ENCODE measurements around the gene PID1.
"Not testable (repeated sequence)": the region's sequence is repeated elsewhere in the genome, so short reads cannot be mapped to it uniquely, and the experiment has no call there.

The PID1 gene

DNA sequence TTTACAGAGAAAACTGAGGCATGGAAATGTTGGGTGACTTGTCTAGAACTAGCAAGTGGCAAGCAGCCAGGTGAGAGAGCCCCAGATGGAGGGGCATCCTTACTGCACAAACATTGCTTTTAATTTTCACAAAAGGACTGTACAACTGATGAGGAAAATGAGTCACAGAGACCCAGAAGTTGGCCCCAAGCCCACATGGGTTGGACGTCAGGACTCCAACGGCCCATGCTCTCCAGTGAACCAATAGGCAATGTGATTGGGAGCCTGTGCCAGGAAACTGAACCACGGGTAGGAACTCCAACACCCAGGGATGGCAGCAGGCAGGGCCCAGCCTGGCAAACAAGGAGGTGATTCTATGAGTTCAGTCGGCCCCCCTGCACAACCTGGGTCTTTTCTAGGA is 50.8 kb downstream of the PID1 start:
- Mint-ChIP-seq H3K4me1 (no peaks in the 10 kb centered on the region), H3K9me3 (peaks cover 10% of the 10 kb centered on the region), H3K4me3 (no peak overlapping the region), H3K27ac (no peak overlapping the region), H3K27me3 (no peaks in the 10 kb centered on the region), H3K36me3 (no peaks in the 10 kb centered on the region)
- DNase-seq (ENCODE audit: low spot score in 2 of 2) (no peak), ATAC-seq (ENCODE audit: low read depth) (no peak)

DNA sequence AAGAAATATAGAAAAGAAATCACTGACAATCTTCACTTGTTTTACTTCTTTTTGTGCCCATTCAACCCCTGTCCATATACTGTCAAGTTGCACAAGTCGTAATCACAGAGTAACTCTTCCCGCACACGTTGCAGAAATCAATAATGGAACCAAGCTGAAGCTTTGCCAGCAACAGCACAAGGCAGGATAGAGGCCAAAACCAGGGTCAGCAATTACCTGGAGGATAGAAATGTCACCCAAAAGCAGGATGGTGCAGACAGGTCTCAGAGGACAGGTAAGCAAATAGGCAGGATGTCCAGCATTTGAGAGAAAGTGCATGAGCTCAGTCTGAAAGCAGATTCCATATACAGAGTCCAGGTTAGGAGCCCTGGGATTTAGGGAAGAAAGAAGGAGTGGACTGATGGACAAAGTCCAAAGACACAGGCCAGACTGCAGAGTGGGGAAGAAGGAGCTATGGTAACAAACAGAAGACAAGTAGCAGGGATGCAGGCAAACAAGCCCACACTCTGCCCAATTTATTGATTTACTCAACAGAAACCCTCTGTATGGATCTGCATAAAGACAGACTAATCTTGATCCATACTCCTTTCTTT is 52.7 kb downstream of the PID1 start:
- peaks cover 10% of the 10 kb centered on the region for H3K9me3 Mint-ChIP-seq
- DNase-seq (ENCODE audit: low spot score in 2 of 2) (no peak), ATAC-seq (ENCODE audit: low read depth) (no peak)
- H3K4me1 Mint-ChIP-seq: no peaks in the 10 kb centered on the region
- H3K27me3 Mint-ChIP-seq: no peaks in the 10 kb centered on the region
- no peak overlapping the region for H3K27ac Mint-ChIP-seq
- H3K4me3 Mint-ChIP-seq: no peak overlapping the region
- H3K36me3 Mint-ChIP-seq: no peaks in the 10 kb centered on the region

DNA sequence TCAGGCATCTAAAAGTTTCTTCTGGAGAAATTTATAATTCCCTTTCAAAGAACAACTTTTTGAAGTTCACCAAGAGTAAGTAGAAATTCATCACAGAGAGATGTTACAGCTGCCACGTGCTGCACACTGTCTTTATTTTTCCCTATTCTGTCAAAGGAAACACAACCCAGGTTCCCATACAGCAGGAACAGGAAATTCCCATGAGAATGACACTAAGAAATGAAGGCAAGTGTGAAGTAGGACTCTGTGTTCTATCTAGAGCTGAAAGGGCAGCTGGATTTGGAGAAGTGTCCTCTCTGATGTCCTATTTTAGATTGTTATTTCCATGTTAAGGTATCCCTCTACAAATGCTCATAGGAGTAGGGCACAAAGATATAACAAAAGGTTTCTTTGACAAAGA is 58.8 kb downstream of the PID1 start:
- H3K9me3 Mint-ChIP-seq: no peaks in the 10 kb centered on the region
- no peak overlapping the region for H3K27ac Mint-ChIP-seq
- H3K4me1 Mint-ChIP-seq: no peaks in the 10 kb centered on the region
- no peak for DNase-seq (ENCODE audit: low spot score in 2 of 2)
- ATAC-seq (ENCODE audit: low read depth): no peak
- no peak overlapping the region for H3K4me3 Mint-ChIP-seq
- peaks cover 2% of the 10 kb centered on the region for H3K36me3 Mint-ChIP-seq
- H3K27me3 Mint-ChIP-seq: no peaks in the 10 kb centered on the region

DNA sequence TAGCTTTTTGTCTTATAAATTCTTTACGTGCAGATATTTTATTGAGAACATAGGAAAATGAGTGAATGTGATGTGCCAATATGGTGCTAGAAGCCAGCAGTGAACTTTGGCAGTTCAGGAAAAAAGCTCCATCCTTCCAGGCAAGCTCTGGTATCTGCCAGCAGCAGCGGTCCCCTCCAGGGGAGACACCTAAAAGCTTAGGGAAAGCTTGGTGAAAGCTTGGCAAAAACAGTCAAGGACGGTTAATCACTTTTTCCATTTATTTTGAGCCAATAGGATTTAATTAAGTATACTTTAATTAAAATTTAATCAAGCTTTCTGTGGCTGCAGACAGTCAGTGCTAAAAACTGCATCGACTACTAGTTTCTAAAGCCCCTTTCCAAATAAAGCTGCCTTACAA is 60.4 kb downstream of the PID1 start:
- ATAC-seq (ENCODE audit: low read depth) (no peak), DNase-seq (ENCODE audit: low spot score in 2 of 2) (no peak)
- no peak overlapping the region for H3K4me3 Mint-ChIP-seq
- no peak overlapping the region for H3K27ac Mint-ChIP-seq
- no peaks in the 10 kb centered on the region for H3K27me3 Mint-ChIP-seq
- no peaks in the 10 kb centered on the region for H3K4me1 Mint-ChIP-seq
- H3K9me3 Mint-ChIP-seq: no peaks in the 10 kb centered on the region
- H3K36me3 Mint-ChIP-seq: peaks cover 2% of the 10 kb centered on the region

DNA sequence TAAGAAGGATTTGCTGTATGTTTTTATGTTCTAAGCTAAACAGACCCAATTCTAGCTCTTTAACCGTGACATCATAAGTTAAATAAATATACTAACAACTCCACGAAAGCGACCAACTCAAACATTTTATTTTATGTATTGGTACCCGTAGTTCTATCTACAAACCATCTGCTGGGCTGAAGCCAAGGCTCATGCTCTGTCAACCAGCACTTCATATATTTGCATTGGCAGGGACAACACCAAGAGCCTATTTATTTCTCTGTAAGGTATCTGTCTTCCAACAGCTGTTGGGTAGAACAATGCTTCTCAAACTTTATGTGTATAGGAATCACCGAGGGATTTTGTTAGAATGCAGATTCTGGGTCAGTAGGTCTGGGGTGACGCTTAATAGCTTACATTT is 64.5 kb downstream of the PID1 start:
- Mint-ChIP-seq H3K4me3 (no peak overlapping the region), H3K27ac (no peak overlapping the region), H3K4me1 (no peaks in the 10 kb centered on the region), H3K27me3 (peaks cover 2% of the 10 kb centered on the region), H3K9me3 (no peaks in the 10 kb centered on the region), H3K36me3 (peaks cover 2% of the 10 kb centered on the region)
- DNase-seq (ENCODE audit: low spot score in 2 of 2) (no peak), ATAC-seq (ENCODE audit: low read depth) (no peak)

DNA sequence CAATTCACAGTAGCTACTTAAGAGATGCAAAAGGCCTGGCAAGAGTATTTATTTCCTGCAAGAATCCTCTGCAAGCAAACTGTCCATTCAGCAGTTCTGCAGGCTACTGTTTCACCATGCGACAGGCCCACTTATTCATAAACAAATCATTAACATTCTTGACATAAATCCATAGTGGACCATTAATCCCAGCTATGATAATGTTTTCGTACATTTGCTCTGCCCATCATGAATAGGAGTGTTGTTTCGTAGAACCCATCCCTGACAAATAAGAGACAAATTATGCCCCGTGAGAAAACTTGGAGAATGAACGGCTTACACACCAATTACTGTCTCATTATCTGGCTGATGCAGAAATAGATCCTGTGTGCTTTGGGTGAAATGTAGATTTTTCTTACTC is 65.4 kb downstream of the PID1 start:
- no peak overlapping the region for H3K27ac Mint-ChIP-seq
- H3K4me3 Mint-ChIP-seq: no peak overlapping the region
- no peak for ATAC-seq (ENCODE audit: low read depth)
- H3K27me3 Mint-ChIP-seq: peaks cover 2% of the 10 kb centered on the region
- peaks cover 2% of the 10 kb centered on the region for H3K36me3 Mint-ChIP-seq
- H3K9me3 Mint-ChIP-seq: no peaks in the 10 kb centered on the region
- no peaks in the 10 kb centered on the region for H3K4me1 Mint-ChIP-seq
- DNase-seq (ENCODE audit: low spot score in 2 of 2): no peak

DNA sequence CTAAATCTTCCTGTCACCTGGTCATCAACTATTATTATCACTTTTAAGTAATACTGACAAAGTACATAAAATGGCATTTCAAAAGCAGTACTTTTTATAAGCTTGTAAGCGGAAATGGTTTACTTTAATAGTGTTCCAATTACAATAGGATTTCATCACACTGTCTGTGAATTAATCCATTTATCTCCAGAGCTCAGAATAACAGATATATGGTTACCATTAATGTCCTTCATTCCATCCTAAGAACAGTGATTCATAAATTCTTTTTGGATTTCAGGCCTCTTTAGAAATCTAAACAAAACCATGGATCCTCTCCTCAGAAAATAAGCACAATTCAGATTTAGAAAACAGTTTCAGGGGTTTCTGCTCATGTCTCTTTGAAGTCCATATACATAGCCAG is 68.4 kb downstream of the PID1 start:
- DNase-seq (ENCODE audit: low spot score in 2 of 2) (no peak), ATAC-seq (ENCODE audit: low read depth) (no peak)
- Mint-ChIP-seq H3K27ac (no peak overlapping the region), H3K27me3 (peaks cover 2% of the 10 kb centered on the region), H3K4me3 (no peak overlapping the region), H3K9me3 (no peaks in the 10 kb centered on the region), H3K4me1 (no peaks in the 10 kb centered on the region), H3K36me3 (no peaks in the 10 kb centered on the region)

DNA sequence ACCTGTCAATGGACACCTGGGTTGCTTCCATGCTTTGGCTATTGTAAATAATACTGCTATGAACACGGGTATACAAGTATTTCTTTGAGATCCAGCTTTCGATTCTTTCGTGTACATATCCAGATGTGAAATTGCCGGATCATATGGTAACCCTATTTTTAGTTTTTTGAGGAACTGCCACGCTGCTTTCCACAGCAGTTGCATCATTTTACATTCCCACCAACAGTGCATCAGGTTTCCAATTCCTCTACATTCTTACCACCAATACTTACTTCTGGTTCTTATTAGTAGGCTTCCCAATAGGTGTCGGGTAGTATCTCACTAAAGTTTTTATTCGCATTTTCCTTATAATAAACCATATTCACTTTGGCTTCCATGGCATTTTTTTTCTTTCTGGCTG is 69.6 kb downstream of the PID1 start:
- Mint-ChIP-seq H3K27me3 (peaks cover 2% of the 10 kb centered on the region), H3K27ac (no peak overlapping the region), H3K4me3 (no peak overlapping the region), H3K4me1 (no peaks in the 10 kb centered on the region), H3K36me3 (no peaks in the 10 kb centered on the region), H3K9me3 (no peaks in the 10 kb centered on the region)
- no peak for ATAC-seq (ENCODE audit: low read depth)
- DNase-seq (ENCODE audit: low spot score in 2 of 2): no peak

DNA sequence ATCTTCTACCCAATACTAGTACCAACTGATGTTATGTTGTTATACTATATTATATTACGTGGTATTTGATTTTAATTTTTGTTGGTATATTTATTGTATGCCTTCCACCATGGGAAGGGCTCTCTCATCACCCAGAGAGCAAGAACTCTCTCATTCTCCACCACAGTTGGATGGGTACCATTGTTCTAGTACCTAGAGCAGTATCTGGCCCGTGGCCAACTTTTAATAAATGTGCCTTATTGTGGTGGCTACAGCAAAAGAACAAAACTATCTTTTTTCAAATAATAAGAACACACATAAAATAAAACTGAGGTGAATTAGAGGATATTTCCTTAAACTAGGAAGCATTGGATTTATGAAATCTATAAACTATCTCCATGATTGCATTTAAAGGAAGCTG is 71.8 kb downstream of the PID1 start:
- Mint-ChIP-seq H3K27me3 (no peaks in the 10 kb centered on the region), H3K4me3 (no peak overlapping the region), H3K27ac (no peak overlapping the region), H3K9me3 (no peaks in the 10 kb centered on the region), H3K36me3 (no peaks in the 10 kb centered on the region), H3K4me1 (no peaks in the 10 kb centered on the region)
- no peak for DNase-seq (ENCODE audit: low spot score in 2 of 2)
- no peak for ATAC-seq (ENCODE audit: low read depth)

DNA sequence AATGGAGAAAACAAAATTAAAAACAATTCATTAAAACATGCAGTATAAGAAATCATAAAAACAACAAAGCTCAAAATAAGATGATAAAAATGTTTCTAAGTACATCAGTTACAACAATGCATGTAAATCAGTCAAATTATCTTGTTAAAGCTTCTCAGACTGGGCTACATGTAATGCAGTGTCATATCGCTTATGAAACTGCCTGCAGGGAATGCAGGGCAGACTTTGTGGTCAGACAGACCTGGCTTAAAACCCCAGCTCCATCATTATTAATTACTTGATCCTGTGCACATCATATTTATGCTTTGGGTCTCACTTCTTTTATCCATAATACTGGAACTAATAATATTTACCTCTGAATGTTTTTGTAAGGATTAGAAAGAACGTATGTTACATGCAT is 74.6 kb downstream of the PID1 start:
- Mint-ChIP-seq H3K4me3 (no peak overlapping the region), H3K36me3 (no peaks in the 10 kb centered on the region), H3K4me1 (no peaks in the 10 kb centered on the region), H3K27me3 (no peaks in the 10 kb centered on the region), H3K9me3 (peaks cover 1% of the 10 kb centered on the region), H3K27ac (no peak overlapping the region)
- DNase-seq (ENCODE audit: low spot score in 2 of 2) (no peak), ATAC-seq (ENCODE audit: low read depth) (no peak)

DNA sequence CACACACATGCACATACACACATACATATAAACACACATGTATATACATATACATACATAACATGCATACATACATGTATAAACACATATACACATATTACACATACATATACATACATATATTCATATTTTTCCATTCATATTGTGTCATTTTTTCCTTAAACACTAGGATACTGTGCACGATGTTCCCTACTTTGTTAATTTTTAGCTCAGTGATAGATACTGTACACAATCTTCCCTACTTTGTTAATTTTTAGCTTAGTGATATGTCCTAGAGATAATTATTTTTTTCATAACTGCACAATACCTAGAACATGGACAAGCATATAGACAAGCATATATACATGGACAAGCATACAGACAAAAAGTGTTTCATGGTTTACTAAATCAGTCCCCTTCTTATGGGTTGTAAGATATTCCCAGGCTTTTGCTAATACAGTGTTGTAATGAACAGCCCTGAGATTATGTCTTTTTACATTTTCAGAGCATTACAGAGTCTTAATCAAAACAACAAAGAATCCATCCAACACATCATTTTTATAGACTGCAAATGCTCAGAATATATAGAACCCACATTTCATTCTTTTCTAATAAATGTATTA is 75.6 kb downstream of the PID1 start:
- DNase-seq (ENCODE audit: low spot score in 2 of 2) (no peak), ATAC-seq (ENCODE audit: low read depth) (no peak)
- no peaks in the 10 kb centered on the region for H3K4me1 Mint-ChIP-seq
- H3K4me3 Mint-ChIP-seq: no peak overlapping the region
- no peaks in the 10 kb centered on the region for H3K36me3 Mint-ChIP-seq
- no peaks in the 10 kb centered on the region for H3K27me3 Mint-ChIP-seq
- H3K27ac Mint-ChIP-seq: no peak overlapping the region
- H3K9me3 Mint-ChIP-seq: peaks cover 1% of the 10 kb centered on the region

DNA sequence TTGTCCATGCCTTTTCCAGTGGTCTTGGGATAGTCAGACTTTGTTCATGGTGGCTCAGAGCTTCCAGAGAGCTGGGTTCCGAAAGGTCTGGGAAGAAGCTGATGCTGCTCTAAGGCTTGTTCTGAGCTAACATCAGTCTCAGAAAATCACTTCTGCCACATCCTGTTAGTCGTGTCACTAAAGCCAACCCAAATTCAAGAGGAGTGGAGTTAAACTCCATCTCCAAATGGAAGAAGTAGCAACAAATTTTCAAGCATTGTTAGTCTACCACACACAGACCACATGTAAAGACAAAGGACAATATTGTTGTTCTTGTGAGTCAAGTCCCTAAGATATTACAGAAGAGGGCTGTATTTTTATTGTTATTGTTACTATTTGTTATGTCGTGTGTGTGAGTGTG is 77.8 kb downstream of the PID1 start:
- Mint-ChIP-seq H3K27ac (no peak overlapping the region), H3K27me3 (no peaks in the 10 kb centered on the region), H3K36me3 (no peaks in the 10 kb centered on the region), H3K9me3 (peaks cover 1% of the 10 kb centered on the region), H3K4me1 (no peaks in the 10 kb centered on the region), H3K4me3 (no peak overlapping the region)
- DNase-seq (ENCODE audit: low spot score in 2 of 2) (no peak), ATAC-seq (ENCODE audit: low read depth) (no peak)

DNA sequence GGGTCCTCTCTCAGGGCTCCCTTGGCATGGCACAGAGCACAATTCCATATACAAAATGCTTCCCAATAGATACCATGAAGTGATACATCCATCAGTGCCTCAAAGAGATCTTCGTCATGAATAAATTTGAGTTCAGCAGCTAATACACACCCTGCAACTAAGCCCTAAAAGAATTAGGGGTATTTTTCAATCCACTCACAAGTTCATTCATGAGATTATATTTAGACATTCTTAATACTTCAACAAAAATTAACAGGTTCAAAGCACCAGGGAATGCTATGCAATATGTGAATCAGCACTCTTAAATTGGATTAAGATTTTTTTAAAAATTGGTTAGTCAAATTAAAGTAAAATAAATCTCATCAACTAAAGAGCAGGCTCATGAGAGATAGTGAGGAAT is 79.7 kb downstream of the PID1 start:
- ATAC-seq (ENCODE audit: low read depth) (no peak), DNase-seq (ENCODE audit: low spot score in 2 of 2) (no peak)
- H3K4me1 Mint-ChIP-seq: no peaks in the 10 kb centered on the region
- H3K36me3 Mint-ChIP-seq: peaks cover 4% of the 10 kb centered on the region
- H3K4me3 Mint-ChIP-seq: no peak overlapping the region
- no peak overlapping the region for H3K27ac Mint-ChIP-seq
- peaks cover 2% of the 10 kb centered on the region for H3K27me3 Mint-ChIP-seq
- H3K9me3 Mint-ChIP-seq: peaks cover 11% of the 10 kb centered on the region

DNA sequence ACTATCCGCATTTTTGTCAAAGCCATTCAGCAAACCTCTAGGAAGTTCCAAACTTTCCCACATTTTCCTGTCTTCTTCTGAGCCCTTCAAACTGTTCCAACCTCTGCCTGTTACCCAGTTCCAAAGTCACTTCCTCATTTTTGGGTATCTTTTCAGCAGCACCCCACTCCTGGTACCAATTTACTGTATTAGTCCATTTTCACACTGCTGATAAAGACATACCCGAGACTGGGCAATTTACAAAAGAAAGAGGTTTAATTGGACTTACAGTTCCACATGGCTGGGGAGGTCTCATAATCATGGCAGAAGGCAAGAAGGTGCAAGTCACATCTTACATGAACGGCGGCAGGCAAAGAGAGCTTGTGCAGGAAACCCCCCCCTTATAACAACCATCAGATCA is 84.0 kb downstream of the PID1 start:
- H3K4me1 Mint-ChIP-seq; ATAC-seq (ENCODE audit: low read depth); H3K4me3 Mint-ChIP-seq; H3K36me3 Mint-ChIP-seq; H3K27me3 Mint-ChIP-seq; H3K27ac Mint-ChIP-seq; DNase-seq (ENCODE audit: low spot score in 2 of 2): not testable (repeated sequence)
- H3K9me3 Mint-ChIP-seq: peaks cover 10% of the 10 kb centered on the region

DNA sequence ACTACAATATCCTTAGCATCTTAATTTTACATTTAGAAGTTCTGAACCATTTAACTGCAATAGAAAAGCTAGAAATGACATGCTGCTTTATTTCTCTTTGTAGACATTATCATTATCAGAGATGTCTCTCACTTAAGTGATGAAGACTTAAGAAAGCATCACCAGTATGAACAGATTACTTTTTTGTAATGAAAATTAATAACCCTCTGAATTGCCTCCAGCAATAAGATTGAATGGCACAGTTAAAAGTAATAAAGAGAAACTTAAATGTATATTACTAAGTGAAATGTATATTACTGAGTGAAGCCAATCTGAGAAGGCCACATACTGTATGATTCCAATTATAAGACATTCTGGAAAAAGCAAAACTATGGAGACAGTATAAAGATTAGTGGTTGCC is 89.4 kb downstream of the PID1 start:
- no peak for ATAC-seq (ENCODE audit: low read depth)
- no peak overlapping the region for H3K27ac Mint-ChIP-seq
- no peak overlapping the region for H3K4me3 Mint-ChIP-seq
- no peaks in the 10 kb centered on the region for H3K36me3 Mint-ChIP-seq
- H3K4me1 Mint-ChIP-seq: no peaks in the 10 kb centered on the region
- peaks cover 1% of the 10 kb centered on the region for H3K9me3 Mint-ChIP-seq
- no peaks in the 10 kb centered on the region for H3K27me3 Mint-ChIP-seq
- DNase-seq (ENCODE audit: low spot score in 2 of 2): no peak
